HepG2 (cell line): ENCODE results near the gene CELF5. TPM values are rescaled to one million over a fixed set of nuclear protein-coding genes. Genes with fewer than 3 reads are reported as not detected.
A peak's percentile ranks its signal among the peaks of the same experiment; 100 is the strongest.

Experiments used
- ATAC-seq: fragments of 200-7000 bp; cut with Tn5 transposase; 3 replicates; pipeline ENCODE4 v1.9.1; 2020; ENCODE audit warnings: mild to moderate bottlenecking, moderate library complexity
- BruUV-seq: library from RNA; stranded (reverse); fragments of 400-500 nt; replicated peaks from 2 replicates; lab custom pipeline; 2021; lab: Mats Ljungman, UMichigan
- CTCF ChIA-PET: fragments of 300-600 bp; formaldehyde crosslinking; extraction: SDS; loops from one replicate; lab custom pipeline; 2021; ENCODE audit warnings: low total read pairs, inconsistent platforms, low intra/inter-chr PET ratio; lab: Yijun Ruan, JAX
- POLR2A ChIA-PET: fragments of 350-600 bp; sonication (Branson Sonifier 250); formaldehyde crosslinking; loops from one replicate; lab custom pipeline; 2020; ENCODE audit warnings: antibody characterized with exemption, inconsistent platforms; lab: Yijun Ruan, JAX
- DNase-seq: peaks from one replicate; pipeline ENCODE4 v3.0.0-alpha.2; 2015; ENCODE audit warnings: low spot score
- FAIRE-seq: peaks from 3 replicates; lab custom pipeline; 2011; peaks lifted over from hg19 to GRCh38; lab: Jason Lieb, UNC
- H2AFZ ChIP-seq: one replicate; pipeline ENCODE4 v1.6.1; 2011; ENCODE audit warnings: low read length, inconsistent platforms
- H3K27ac ChIP-seq: fragments of 300-600 bp; 3 replicates; pipeline ENCODE4 v1.8.0; 2011; ENCODE audit warnings: mixed run types, mild to moderate bottlenecking, mixed read lengths, low read length, inconsistent platforms; ENCODE audit not compliant: insufficient read depth; ENCODE audit errors: extremely low read length
- H3K27me3 ChIP-seq, 2 experiments: fragments of 200-600 bp in 1 of 2; 2 replicates in 1 of 2; 3 replicates in 1 of 2; pipeline versions ENCODE4 v1.6.0 to v1.8.0; 2011; ENCODE audit warnings: low read length in 2 of 2, mild to moderate bottlenecking in 2 of 2, moderate library complexity in 2 of 2, inconsistent platforms in 1 of 2; ENCODE audit not compliant: insufficient read depth in 2 of 2, control insufficient read depth in 1 of 2
- H3K36me3 ChIP-seq, 2 experiments: fragments of 200-600 bp in 1 of 2; replicated peaks in 1 of 2; 2 replicates in 1 of 2; 3 replicates in 1 of 2; pipeline versions ENCODE4 v1.5.1 to v1.8.0; 2011; ENCODE audit warnings: low read length in 2 of 2, inconsistent platforms in 1 of 2; ENCODE audit not compliant: insufficient read depth in 2 of 2, control insufficient read depth in 1 of 2
- H3K4me1 ChIP-seq: 2 replicates; pipeline ENCODE4 v1.5.1; 2012; ENCODE audit warnings: low read length, inconsistent platforms; ENCODE audit not compliant: insufficient read depth
- H3K4me2 ChIP-seq: 2 replicates; pipeline ENCODE4 v1.6.0; 2011; ENCODE audit warnings: low read depth, low read length, inconsistent platforms
- H3K4me3 ChIP-seq, 3 experiments: fragments of 200-600 bp in 1 of 3; sonication (generic), shearing (Covaris generic) in 1 of 3; replicated peaks in 1 of 3; 2 replicates each; pipeline ENCODE4 v1.5.1; 2011 to 2016; ENCODE audit warnings: low read length in 3 of 3, inconsistent platforms in 2 of 3, low read depth in 2 of 3, mild to moderate bottlenecking in 2 of 3, control low read depth in 1 of 3, mixed read lengths in 1 of 3; ENCODE audit not compliant: insufficient read depth in 1 of 3
- H3K79me2 ChIP-seq: one replicate; pipeline ENCODE4 v1.6.1; 2011; ENCODE audit warnings: low read length, inconsistent platforms; ENCODE audit not compliant: insufficient read depth
- H3K9ac ChIP-seq: 2 replicates; pipeline ENCODE4 v1.6.0; 2011; ENCODE audit warnings: mild to moderate bottlenecking, low read depth, low read length, inconsistent platforms; ENCODE audit not compliant: insufficient read depth
- H3K9me3 ChIP-seq: 2 replicates; pipeline ENCODE4 v1.5.1; 2012; ENCODE audit warnings: mild to moderate bottlenecking, low read length
- H4K20me1 ChIP-seq: 2 replicates; pipeline ENCODE4 v1.6.0; 2011; ENCODE audit warnings: inconsistent platforms, mild to moderate bottlenecking, low read length, moderate library complexity; ENCODE audit not compliant: insufficient read depth
- ATM ChIP-seq: fragments of 450-650 bp; IDR thresholded peaks from 2 replicates; pipeline ENCODE4 v1.7.1; 2017; ENCODE audit warnings: mild to moderate bottlenecking, borderline replicate concordance
- CEBPB ChIP-seq: IDR thresholded peaks from 2 replicates; pipeline ENCODE4 v1.6.1; 2011; ENCODE audit warnings: low read depth, low read length, improper control_type of control experiment, borderline replicate concordance
- CTCF ChIP-seq: sonication (generic); formaldehyde crosslinking; IDR thresholded peaks from 2 replicates; pipeline ENCODE4 v1.5.0; 2020; ENCODE audit warnings: mild to moderate bottlenecking, missing genetic modification reagents, moderate library complexity
- NFYB ChIP-seq: sonication (generic); formaldehyde crosslinking; IDR thresholded peaks from 2 replicates; pipeline ENCODE4 v1.4.0; 2020; ENCODE audit warnings: missing genetic modification reagents
- NFYC ChIP-seq: IDR thresholded peaks from 2 replicates; pipeline ENCODE4 v1.6.1; 2016; ENCODE audit warnings: missing genetic modification reagents, missing compliant biosample characterization
- SPEN ChIP-seq: sonication (generic); formaldehyde crosslinking; IDR thresholded peaks from 2 replicates; pipeline ENCODE4 v1.5.1; 2020; ENCODE audit warnings: low read depth, mild to moderate bottlenecking, missing genetic modification reagents
- ZNF619 ChIP-seq: sonication (generic); formaldehyde crosslinking; IDR thresholded peaks from 2 replicates; pipeline ENCODE4 v1.4.0; 2020; ENCODE audit warnings: mild to moderate bottlenecking, missing genetic modification reagents
- WGBS: methylation state at CpG from one replicate; pipeline ENCODE4 v1.1.6; 2017; ENCODE audit warnings: low lambda C conversion rate; 5-methylcytosine and 5-hydroxymethylcytosine counted together
- in situ Hi-C: cut with HindIII; loops from 2 replicates; pipeline ENCODE4 v1.10.0; 2017; ENCODE audit warnings: low pct_unique_long_range_greater_than_20kb; ENCODE audit not compliant: extremely low pct_ligation_motif_present
- intact Hi-C: fragments of 100-400 bp; cut with micrococcal nuclease; formaldehyde crosslinking; loops from one replicate; pipeline ENCODE4 v1.10.0; 2022; ENCODE audit not compliant: unreplicated experiment
- polyA plus RNA-seq, 8 experiments: library from polyadenylated mRNA; depleted of rRNA in 3 of 8; stranded (reverse) in 7 of 8; unstranded in 1 of 8; fragments of >200 nt; fragmentation: Illumina TruSeq in 4 of 8; extraction: Trizol in 4 of 8; gene quantifications; 2 replicates each; pipeline versions ENCODE4 v1.2.1 to v1.2.3, GENCODE V29; 2011 to 2016; ENCODE audit warnings: low read depth in 4 of 8, missing spikeins in 1 of 8, mixed read lengths in 1 of 8; ENCODE audit not compliant: insufficient read depth in 1 of 8
- total RNA-seq, 5 experiments: library from RNA; depleted of rRNA; stranded (reverse); fragments of >200 nt; fragmentation: Illumina TruSeq; extraction: Trizol; gene quantifications; 2 replicates each; pipeline ENCODE4 v1.2.3, GENCODE V29; 2016; ENCODE audit warnings: low read depth in 1 of 5

The CELF5 gene
- total and polyA plus RNA-seq, 2 of the 13 experiments (the other 11 are each of a cell fraction or from before 2014, with no cell fraction given), result 0.31 to 0.84 TPM

GRCh38 chr19:3248728-3249326 lies 24.4 kb downstream of the CELF5 start:
- H3K9ac ChIP-seq, result no peak overlapping the region

GRCh38 chr19:3249408-3249807 lies 24.9 kb downstream of the CELF5 start:
- no peak overlapping the region for H3K4me2 ChIP-seq
- TF ChIP-seq NFYC (CRISPR knock-in tag) (peak; percentile 48; the same call in 1 of the 2 replicates), SPEN (no peak), NFYB (CRISPR knock-in tag) (peak; percentile 43; the same call in 1 of the 2 replicates), ZNF619 (CRISPR knock-in tag) (no peak), CEBPB (peak; percentile 51; the same call in 1 of the 2 replicates)
- CTCF ChIA-PET, result no interaction called here

More at GRCh38 chr19:3248728-3249326, 24.4 kb downstream of the CELF5 start:
- Histone ChIP-seq H3K27me3 (no peaks in the 10 kb centered on the region; a peak in 1 of 5 replicates), H3K4me3 (no peak overlapping the region), H2AFZ (no peak overlapping the region), H3K4me1 (no peaks in the 10 kb centered on the region), H3K9me3 (no peaks in the 10 kb centered on the region), H3K4me2 (no peak overlapping the region)
- no TSS peak for BruUV-seq
- TF ChIP-seq CTCF (0 out of 2 replicates have a peak, but pooled peaks have one; percentile 4), ATM (no peak)
- TF ChIP-seq, all 625 proteins: peak for 1
- no peaks in the 10 kb centered on the region for H3K79me2 ChIP-seq
- H4K20me1 ChIP-seq, result no peaks in the 10 kb centered on the region
- in situ Hi-C loops, result no loop called here
- CTCF ChIA-PET, result no interaction called here
- H3K27ac ChIP-seq, result no peak overlapping the region
- no peak; the same call in 2 of the 3 replicates for ATAC-seq
- POLR2A ChIA-PET, result interaction anchor here (0.7 kb wide), 1 partner anchor 253 kb away, joined by 3 read pairs; no protein-coding TSS in a partner anchor
- FAIRE-seq, result no peak
- H3K36me3 ChIP-seq, result no peaks in the 10 kb centered on the region
- intact Hi-C loops, result no loop called here
- WGBS, result 12% methylated on average over 10 of the region's 14 CpGs
- no peak for DNase-seq

More at GRCh38 chr19:3249408-3249807, 24.9 kb downstream of the CELF5 start:
- FAIRE-seq (no peak), DNase-seq (peak; percentile 27), ATAC-seq (peak; percentile 79)
- H3K27me3 ChIP-seq, result no peaks in the 10 kb centered on the region; a peak in 1 of 5 replicates
- H3K4me3 ChIP-seq, result no peak overlapping the region
- H3K9me3 ChIP-seq, result no peaks in the 10 kb centered on the region
- no peaks in the 10 kb centered on the region for H3K4me1 ChIP-seq
- BruUV-seq, result no TSS peak
- WGBS, result 15% methylated on average over 10 of the region's 10 CpGs
- no peaks in the 10 kb centered on the region for H4K20me1 ChIP-seq
- POLR2A ChIA-PET, result no interaction called here
- intact Hi-C loops (no loop called here), in situ Hi-C loops (no loop called here)
- H3K27ac ChIP-seq, result no peak overlapping the region
- no peaks in the 10 kb centered on the region for H3K36me3 ChIP-seq
- no peak overlapping the region for H2AFZ ChIP-seq
- no peaks in the 10 kb centered on the region for H3K79me2 ChIP-seq
- no peak overlapping the region for H3K9ac ChIP-seq
